ENCODE results near the gene APBA2. TPM values are rescaled to one million over a fixed set of nuclear protein-coding genes. Genes with fewer than 3 reads are reported as not detected.
A peak's percentile ranks its signal among the peaks of the same experiment; 100 is the strongest.
"Not testable (repeated sequence)": the region's sequence is repeated elsewhere in the genome, so short reads cannot be mapped to it uniquely, and the experiment has no call there.

The APBA2 gene
- total RNA-seq, 1 donor from 2014 or later: 51.4 TPM

GRCh38 chr15:29043736-29044502 is 158.1 kb downstream of the APBA2 start:
- no peak overlapping the region for H3K4me3 ChIP-seq (ENCODE audit: low read depth, low read length)
- no peaks in the 10 kb centered on the region for H3K27me3 ChIP-seq (ENCODE audit: control insufficient read depth, insufficient read depth, low read length)
- no peak for DNase-seq (ENCODE audit: low read depth)
- H3K36me3 ChIP-seq (ENCODE audit: control insufficient read depth, insufficient read depth, low read length): no peaks in the 10 kb centered on the region
- TF ChIP-seq CTCF (IDR thresholded peaks at IDR 0.05; ENCODE audit: insufficient read depth, low read length, poor library complexity, severe bottlenecking): no peak

- TF ChIP-seq CTCF (IDR thresholded peaks at IDR 0.05; ENCODE audit: insufficient read depth, low read length, poor library complexity, severe bottlenecking): no peak
- no peak for DNase-seq (ENCODE audit: low read depth)
- Histone ChIP-seq H3K27me3 (ENCODE audit: control insufficient read depth, insufficient read depth, low read length) (no peaks in the 10 kb centered on the region), H3K36me3 (ENCODE audit: control insufficient read depth, insufficient read depth, low read length) (no peaks in the 10 kb centered on the region), H3K4me3 (ENCODE audit: low read depth, low read length) (no peak overlapping the region)
Observed at GRCh38 chr15:29044503-29044901, 158.7 kb downstream of the APBA2 start.

GRCh38 chr15:29045161-29045560 is 159.4 kb downstream of the APBA2 start:
- not testable (repeated sequence) for H3K36me3 ChIP-seq (ENCODE audit: control insufficient read depth, insufficient read depth, low read length); DNase-seq (ENCODE audit: low read depth); H3K4me3 ChIP-seq (ENCODE audit: low read depth, low read length); H3K27me3 ChIP-seq (ENCODE audit: control insufficient read depth, insufficient read depth, low read length)

- Histone ChIP-seq H3K27me3 (ENCODE audit: control insufficient read depth, insufficient read depth, low read length) (no peaks in the 10 kb centered on the region), H3K36me3 (ENCODE audit: control insufficient read depth, insufficient read depth, low read length) (no peaks in the 10 kb centered on the region), H3K4me3 (ENCODE audit: low read depth, low read length) (no peak overlapping the region)
- TF ChIP-seq CTCF (IDR thresholded peaks at IDR 0.05; ENCODE audit: insufficient read depth, low read length, poor library complexity, severe bottlenecking): no peak
- DNase-seq (ENCODE audit: low read depth): peak; percentile 26
Observed at GRCh38 chr15:29045717-29046116, 159.9 kb downstream of the APBA2 start.

GRCh38 chr15:29046281-29046810 is 160.6 kb downstream of the APBA2 start:
- no peak overlapping the region for H3K4me3 ChIP-seq (ENCODE audit: low read depth, low read length)
- no peak for TF ChIP-seq CTCF (IDR thresholded peaks at IDR 0.05; ENCODE audit: insufficient read depth, low read length, poor library complexity, severe bottlenecking)
- H3K36me3 ChIP-seq (ENCODE audit: control insufficient read depth, insufficient read depth, low read length): no peaks in the 10 kb centered on the region
- H3K27me3 ChIP-seq (ENCODE audit: control insufficient read depth, insufficient read depth, low read length): no peaks in the 10 kb centered on the region
- DNase-seq (ENCODE audit: low read depth): no peak

GRCh38 chr15:29046977-29047376 is 161.2 kb downstream of the APBA2 start:
- Histone ChIP-seq H3K4me3 (ENCODE audit: low read depth, low read length) (no peak overlapping the region), H3K27me3 (ENCODE audit: control insufficient read depth, insufficient read depth, low read length) (no peaks in the 10 kb centered on the region), H3K36me3 (ENCODE audit: control insufficient read depth, insufficient read depth, low read length) (no peaks in the 10 kb centered on the region)
- DNase-seq (ENCODE audit: low read depth): no peak
- TF ChIP-seq CTCF (IDR thresholded peaks at IDR 0.05; ENCODE audit: insufficient read depth, low read length, poor library complexity, severe bottlenecking): no peak
